ENCODE results near the gene SEMA6A. TPM values are rescaled to one million over a fixed set of nuclear protein-coding genes. Genes with fewer than 3 reads are reported as not detected.
"Not testable (repeated sequence)": the region's sequence is repeated elsewhere in the genome, so short reads cannot be mapped to it uniquely, and the experiment has no call there.

The SEMA6A gene
- polyA plus RNA-seq, 1 of the 3 experiments (the other 2 are of a cell fraction): 0.18 TPM

- TF ChIP-seq TAF1 (IDR thresholded peaks at IDR 0.05; ENCODE audit: borderline replicate concordance, low read depth, low read length): no peak
- TF ChIP-seq IRF3 (IDR thresholded peaks at IDR 0.05; ENCODE audit: low read depth, low read length): no peak
Measured at GRCh38 chr5:116524966-116525365, 49.7 kb downstream of the SEMA6A start (continued).

GRCh38 chr5:116524051-116524904, 50.3 kb downstream of the SEMA6A start:
- no peak overlapping the region for H3K4me3 ChIP-seq (ENCODE audit: low read depth in 2 of 2, low read length in 1 of 2)
- no peaks in the 10 kb centered on the region; the same call in 1 of the 2 replicates for H3K27me3 ChIP-seq (ENCODE audit: insufficient read depth)
- peak overlapping the region in 1 of 2 experiments; percentile 87; a peak in 2 of 4 replicates for H3K27ac ChIP-seq (ENCODE audit: low read depth in 2 of 2, low read length in 1 of 2)
- no peaks in the 10 kb centered on the region for H3K79me2 ChIP-seq (ENCODE audit: insufficient read depth)
- H3K9me3 ChIP-seq: no peaks in the 10 kb centered on the region
- H3K9ac ChIP-seq: no peak overlapping the region
- ChIA-PET POLR2A (no interaction called here), CTCF (interaction anchor here (1.0 to 1.5 kb wide), 3 partner anchors 34 to 51 kb away, joined by 3 to 4 read pairs (median 3); partner anchors contain the start of gene SEMA6A)
- TF ChIP-seq TCF12 (IDR thresholded peaks at IDR 0.05): peak; percentile 48; the same call in 1 of the 2 replicates
- TF ChIP-seq RAD21 (IDR thresholded peaks at IDR 0.05; ENCODE audit: low read length): peak; percentile 11; the same call in 1 of the 2 replicates
- TF ChIP-seq SIN3A (IDR thresholded peaks at IDR 0.05; ENCODE audit: borderline replicate concordance, low read depth, low read length): no peak
- TF ChIP-seq MAX (IDR thresholded peaks at IDR 0.05; ENCODE audit: low read depth): no peak
- peak in 1 of 2 experiments; percentile 93; a peak in 2 of 4 replicates for TF ChIP-seq EP300 (IDR thresholded peaks at IDR 0.05; ENCODE audit: borderline replicate concordance in 1 of 2, low read depth in 1 of 2, low read length in 1 of 2)
- TF ChIP-seq NRF1 (IDR thresholded peaks at IDR 0.05; ENCODE audit: low read depth, low read length): no peak
- no peak for TF ChIP-seq JUND (IDR thresholded peaks at IDR 0.05)
- TF ChIP-seq MXI1 (IDR thresholded peaks at IDR 0.05; ENCODE audit: low read depth, low read length): peak; percentile 82
- TF ChIP-seq YY1 (IDR thresholded peaks at IDR 0.05; ENCODE audit: low read depth): no peak
- no peak for TF ChIP-seq USF2 (IDR thresholded peaks at IDR 0.05; ENCODE audit: borderline replicate concordance, low read depth, low read length)
- no peak for TF ChIP-seq NFIC (IDR thresholded peaks at IDR 0.05; ENCODE audit: borderline replicate concordance)
- no peak for TF ChIP-seq RCOR1 (IDR thresholded peaks at IDR 0.05; ENCODE audit: low read length)
- TF ChIP-seq TAF1 (IDR thresholded peaks at IDR 0.05; ENCODE audit: borderline replicate concordance, low read depth, low read length): no peak
- TF ChIP-seq EZH2phosphoT487 (IDR thresholded peaks at IDR 0.05; ENCODE audit: borderline replicate concordance, low read depth): no peak
- no peak for TF ChIP-seq TEAD4 (IDR thresholded peaks at IDR 0.05; ENCODE audit: borderline replicate concordance, insufficient read depth)
- TF ChIP-seq GATA2 (CRISPR knock-in tag; IDR thresholded peaks at IDR 0.05): peak; percentile 92
- no peak for TF ChIP-seq CTCF (IDR thresholded peaks at IDR 0.05)
- no peaks in the 10 kb centered on the region for H4K20me1 ChIP-seq (ENCODE audit: insufficient read depth)
- no peak for DNase-seq
- H3F3A ChIP-seq (replicated peaks; ENCODE audit: insufficient read depth): no peaks in the 10 kb centered on the region
- no peak overlapping the region for H3K4me2 ChIP-seq
- H3K4me1 ChIP-seq (ENCODE audit: control insufficient read depth in 1 of 2, insufficient read depth in 2 of 2, low read depth in 1 of 2, low read length in 1 of 2): peaks cover 0 to 16% of the 10 kb centered on the region in 2 experiments; a peak in 2 of 4 replicates
- no peak overlapping the region for H2AFZ ChIP-seq (ENCODE audit: low read depth)
- WGBS (ENCODE audit: low lambda C conversion rate): 14% methylated on average over 3 of the region's 3 CpGs
- H3K9me2 ChIP-seq: no peaks in the 10 kb centered on the region
- no peaks in the 10 kb centered on the region for H3K36me3 ChIP-seq (replicated peaks in 1 of 2; ENCODE audit: control insufficient read depth in 1 of 2, insufficient read depth in 2 of 2, low read length in 1 of 2)

GRCh38 chr5:116523182-116523581, 51.4 kb downstream of the SEMA6A start:
- H4K20me1 ChIP-seq (ENCODE audit: insufficient read depth); H3K36me3 ChIP-seq (replicated peaks in 1 of 2; ENCODE audit: control insufficient read depth in 1 of 2, insufficient read depth in 2 of 2, low read length in 1 of 2); H3K9me2 ChIP-seq; H2AFZ ChIP-seq (ENCODE audit: low read depth); H3K9me3 ChIP-seq; H3K4me3 ChIP-seq (ENCODE audit: low read depth in 2 of 2, low read length in 1 of 2); H3K4me2 ChIP-seq; H3K27me3 ChIP-seq (ENCODE audit: insufficient read depth); H3K79me2 ChIP-seq (ENCODE audit: insufficient read depth); H3F3A ChIP-seq (replicated peaks; ENCODE audit: insufficient read depth); DNase-seq; POLR2A ChIA-PET; H3K9ac ChIP-seq: not testable (repeated sequence)
- H3K27ac ChIP-seq (ENCODE audit: low read depth in 2 of 2, low read length in 1 of 2): peak overlapping the region in 1 of 2 experiments; percentile 87; a peak in 1 of 4 replicates
- CTCF ChIA-PET: interaction anchor here (1.0 to 1.4 kb wide), 2 partner anchors 52 to 57 kb away, joined by 3 to 4 read pairs; partner anchors contain the start of gene SEMA6A
- H3K4me1 ChIP-seq (ENCODE audit: control insufficient read depth in 1 of 2, insufficient read depth in 2 of 2, low read depth in 1 of 2, low read length in 1 of 2): peaks cover 0 to 13% of the 10 kb centered on the region in 2 experiments; a peak in 2 of 4 replicates
- WGBS (ENCODE audit: low lambda C conversion rate): 82% methylated on average over 11 of the region's 11 CpGs
